Common myeloid progenitor, CD34-positive (primary cell): ENCODE measurements around the gene STRN3.
A peak's percentile ranks its signal among the peaks of the same experiment; 100 is the strongest.
"Not testable (repeated sequence)": the region's sequence is repeated elsewhere in the genome, so short reads cannot be mapped to it uniquely, and the experiment has no call there.

Experiments
- CTCF ChIA-PET: fragments of 350-600 bp; sonication (Branson Sonifier 250); formaldehyde crosslinking; loops from one replicate; lab custom pipeline; 2021; ENCODE audit warnings: antibody characterized with exemption; lab: Charles Lee
- POLR2A ChIA-PET: fragments of 350-600 bp; sonication (Branson Sonifier 250); formaldehyde crosslinking; loops from one replicate; lab custom pipeline; 2021; ENCODE audit warnings: antibody characterized with exemption; lab: Charles Lee
- DNase-seq, 3 donors: peaks; one replicate each; pipeline versions ENCODE4 v3.0.0 to v3.0.0-alpha.2; 2013
- H3K27ac ChIP-seq, 2 experiments: 1 replicate in 1 of 2; 2 replicates in 1 of 2; pipeline ENCODE4 v1.7.0; 2013; ENCODE audit warnings: inconsistent platforms in 2 of 2, low read length in 2 of 2, mild to moderate bottlenecking in 2 of 2, low read depth in 1 of 2, moderate library complexity in 1 of 2; ENCODE audit not compliant: severe bottlenecking in 2 of 2, insufficient read depth in 1 of 2, poor library complexity in 1 of 2
- H3K27me3 ChIP-seq, 5 experiments: replicated peaks in 2 of 5; 1 replicate in 3 of 5; 2 replicates in 2 of 5; pipeline versions ENCODE4 v1.6.1 to v1.7.0; 2013; ENCODE audit warnings: low read length in 4 of 5, mild to moderate bottlenecking in 2 of 5, moderate library complexity in 2 of 5, inconsistent platforms in 1 of 5; ENCODE audit not compliant: insufficient read depth in 5 of 5, control insufficient read depth in 4 of 5
- H3K36me3 ChIP-seq, 4 experiments: 1 replicate in 2 of 4; 2 replicates in 2 of 4; pipeline versions ENCODE4 v1.6.1 to v1.7.0; 2013; ENCODE audit warnings: low read length in 3 of 4, control low read depth in 1 of 4, mild to moderate bottlenecking in 1 of 4; ENCODE audit not compliant: control insufficient read depth in 4 of 4, insufficient read depth in 4 of 4
- H3K4me1 ChIP-seq, 4 experiments: 1 replicate in 3 of 4; 2 replicates in 1 of 4; pipeline versions ENCODE4 v1.6.1 to v1.7.1; 2013; ENCODE audit warnings: low read length in 3 of 4, mild to moderate bottlenecking in 3 of 4, control low read depth in 1 of 4, inconsistent platforms in 1 of 4, moderate library complexity in 1 of 4; ENCODE audit not compliant: control insufficient read depth in 4 of 4, insufficient read depth in 4 of 4; ENCODE audit errors: control extremely low read depth in 1 of 4
- H3K4me3 ChIP-seq, 7 experiments: 1 replicate in 4 of 7; 2 replicates in 3 of 7; pipeline versions ENCODE4 v1.5.1 to v1.7.0; 2013; ENCODE audit warnings: mild to moderate bottlenecking in 7 of 7, low read length in 6 of 7, moderate library complexity in 6 of 7, inconsistent platforms in 2 of 7, low read depth in 2 of 7, control low read depth in 1 of 7; ENCODE audit not compliant: insufficient read depth in 4 of 7, control insufficient read depth in 1 of 7; ENCODE audit errors: extremely low read depth in 1 of 7
- H3K9me3 ChIP-seq, 5 experiments: 1 replicate in 4 of 5; 2 replicates in 1 of 5; pipeline versions ENCODE4 v1.6.1 to v1.7.1; 2013; ENCODE audit warnings: low read length in 4 of 5, mild to moderate bottlenecking in 2 of 5, inconsistent platforms in 1 of 5, low read depth in 1 of 5, moderate library complexity in 1 of 5; ENCODE audit not compliant: control insufficient read depth in 4 of 5, insufficient read depth in 2 of 5; ENCODE audit errors: control extremely low read depth in 1 of 5
- WGBS: methylation state at CpG from one replicate; pipeline ENCODE4 v1.1.5; 2013; ENCODE audit not compliant: insufficient coverage; 5-methylcytosine and 5-hydroxymethylcytosine counted together

The STRN3 gene

DNA sequence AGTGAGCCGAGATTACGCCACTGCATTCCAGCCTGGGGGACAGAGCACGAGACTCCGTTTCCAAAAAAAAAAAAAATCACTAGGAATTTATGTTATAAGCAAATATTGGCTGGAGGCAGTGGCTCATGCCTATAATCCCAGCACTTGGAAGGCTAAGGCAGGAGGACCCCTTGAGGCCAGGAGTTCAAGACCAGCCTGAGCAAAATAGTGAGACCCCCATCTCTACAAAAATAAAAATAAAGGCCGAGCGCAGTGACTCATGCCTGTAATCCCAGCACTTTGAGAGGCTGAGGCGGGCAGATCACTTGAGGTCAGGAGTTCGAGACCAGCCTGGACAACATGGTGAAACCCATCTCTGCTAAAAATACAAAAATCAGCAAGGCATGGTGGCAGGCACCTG is 36.7 kb upstream of the STRN3 start:
- H3K27me3 ChIP-seq, DNase-seq, H3K4me3 ChIP-seq, H3K36me3 ChIP-seq, H3K27ac ChIP-seq, CTCF ChIA-PET, POLR2A ChIA-PET, H3K9me3 ChIP-seq: not testable (repeated sequence)
- WGBS = 93% methylated on average over 6 of the region's 8 CpGs
- H3K4me1 ChIP-seq = peaks cover 0 to 26% (median 8%) of the 10 kb centered on the region in 4 experiments

GRCh38 chr14:31060253-31060875 is 34.2 kb upstream of the STRN3 start:
- CTCF ChIA-PET = interaction anchor here (1.8 to 1.9 kb wide), 2 partner anchors 22 to 30 kb away, joined by 5 read pairs; no protein-coding TSS in a partner anchor
- H3K27ac ChIP-seq = no peak overlapping the region

GRCh38 chr14:31059152-31059924 is 33.2 kb upstream of the STRN3 start:
- no peaks in the 10 kb centered on the region for H3K36me3 ChIP-seq
- H3K4me1 ChIP-seq = peaks cover 0 to 26% (median 8%) of the 10 kb centered on the region in 4 experiments
- ChIA-PET POLR2A (interaction anchor here (1.9 kb wide), 1 partner anchor 33 kb away, joined by 8 read pairs; the partner anchor contains the start of gene STRN3), CTCF (interaction anchor here (1.8 to 1.9 kb wide), 2 partner anchors 21 to 31 kb away, joined by 5 read pairs; no protein-coding TSS in a partner anchor)
- peak; percentile 58 to 90 (median 88) for DNase-seq
- H3K27ac ChIP-seq = no peak overlapping the region
- WGBS = no CpG with 5 or more reads among the region's 1 CpG
- H3K9me3 ChIP-seq = no peaks in the 10 kb centered on the region
- no peak overlapping the region for H3K4me3 ChIP-seq
- H3K27me3 ChIP-seq = no peaks in the 10 kb centered on the region

More at GRCh38 chr14:31060253-31060875, 34.2 kb upstream of the STRN3 start:
- Histone ChIP-seq H3K27me3 (no peaks in the 10 kb centered on the region), H3K4me1 (peaks cover 0 to 26% (median 8%) of the 10 kb centered on the region in 4 experiments), H3K36me3 (peaks cover 0 to 1% (median 0%) of the 10 kb centered on the region in 4 experiments), H3K9me3 (no peaks in the 10 kb centered on the region), H3K4me3 (no peak overlapping the region)
- DNase-seq = no peak
- POLR2A ChIA-PET = interaction anchor here (1.9 kb wide), 1 partner anchor 34 kb away, joined by 8 read pairs; the partner anchor contains the start of gene STRN3
- 100% methylated on average over 5 of the region's 6 CpGs for WGBS

DNA sequence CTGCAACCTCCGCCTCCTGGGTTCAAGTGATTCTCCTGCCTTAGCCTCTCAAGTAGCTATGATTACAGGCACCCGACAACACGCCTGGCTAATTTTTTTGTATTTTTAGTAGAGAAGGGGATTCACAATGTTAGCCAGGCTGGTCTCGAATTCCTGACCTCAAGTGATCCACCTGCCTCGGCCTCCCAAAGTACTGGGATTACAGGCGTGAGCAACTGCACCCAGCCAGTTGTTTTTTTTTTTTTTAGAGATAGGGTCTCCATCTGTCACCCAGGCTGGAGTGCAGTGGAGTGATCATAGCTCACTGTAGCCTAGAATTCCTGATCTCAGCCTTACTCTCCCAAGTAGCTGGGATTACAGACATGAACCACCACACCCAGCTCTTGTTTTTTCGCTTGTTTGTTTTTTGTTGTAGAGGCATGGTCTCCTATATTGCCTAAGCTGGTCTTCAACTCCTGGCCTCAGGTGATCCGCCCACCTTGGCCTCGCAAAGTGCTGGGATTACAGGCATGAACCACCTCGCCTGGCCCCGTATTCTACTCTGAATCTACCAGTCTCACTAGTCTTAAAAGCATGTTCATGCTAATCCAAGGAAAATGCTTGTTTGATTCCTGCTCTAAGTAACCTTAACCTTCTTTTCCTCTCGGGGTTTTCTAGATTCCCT is 31.7 kb upstream of the STRN3 start:
- Histone ChIP-seq H3K4me3 (no peak overlapping the region), H3K9me3 (no peaks in the 10 kb centered on the region), H3K36me3 (no peaks in the 10 kb centered on the region), H3K27ac (peak overlapping the region in 1 of 2 experiments; percentile 22), H3K27me3 (no peaks in the 10 kb centered on the region), H3K4me1 (peaks cover 0 to 26% (median 8%) of the 10 kb centered on the region in 4 experiments)
- DNase-seq = no peak
- CTCF ChIA-PET = interaction anchor here (1.1 kb wide), 1 partner anchor 14 kb away, joined by 3 read pairs; no protein-coding TSS in a partner anchor
- WGBS = 100% methylated on average over 11 of the region's 12 CpGs
- POLR2A ChIA-PET = no interaction called here

DNA sequence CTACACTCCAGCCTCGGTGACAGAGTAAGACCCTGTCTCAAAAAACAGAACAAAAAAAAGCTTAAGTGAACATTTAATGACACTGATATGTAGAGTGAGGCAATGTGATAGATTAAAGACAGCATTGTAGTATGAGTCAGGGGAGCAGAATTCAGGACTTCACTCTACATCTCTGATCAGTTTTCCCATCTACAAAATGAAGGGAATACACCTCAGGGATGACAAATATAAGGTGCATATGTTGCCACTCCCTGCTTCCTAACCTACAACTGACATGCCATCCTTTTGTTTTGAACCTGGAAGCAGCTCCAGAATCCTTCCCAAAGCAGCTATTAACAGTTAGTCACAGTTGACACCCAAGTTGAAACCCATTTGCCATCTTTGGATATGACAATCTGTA is 30.9 kb upstream of the STRN3 start:
- H3K36me3 ChIP-seq = no peaks in the 10 kb centered on the region
- peaks cover 0 to 26% (median 8%) of the 10 kb centered on the region in 4 experiments for H3K4me1 ChIP-seq
- 100% methylated on average over 1 of the region's 1 CpG for WGBS
- H3K9me3 ChIP-seq = no peaks in the 10 kb centered on the region
- H3K4me3 ChIP-seq = no peak overlapping the region
- CTCF ChIA-PET = interaction anchor here (0.6 kb wide), 1 partner anchor 16 kb away, joined by 3 read pairs; no protein-coding TSS in a partner anchor
- H3K27me3 ChIP-seq = no peaks in the 10 kb centered on the region
- POLR2A ChIA-PET = interaction anchor here (0.6 kb wide), 1 partner anchor 19 kb away, joined by 3 read pairs; no protein-coding TSS in a partner anchor
- no peak overlapping the region for H3K27ac ChIP-seq
- no peak for DNase-seq

- H3K4me3 ChIP-seq, H3K27me3 ChIP-seq, DNase-seq, H3K36me3 ChIP-seq, POLR2A ChIA-PET, H3K4me1 ChIP-seq, H3K9me3 ChIP-seq, H3K27ac ChIP-seq: not testable (repeated sequence)
- 90% methylated on average over 5 of the region's 9 CpGs for WGBS
- CTCF ChIA-PET = interaction anchor here (0.6 to 0.9 kb wide), 2 partner anchors 15 to 22 kb away, joined by 3 read pairs; no protein-coding TSS in a partner anchor
Observed at GRCh38 chr14:31052905-31053586, 26.9 kb upstream of the STRN3 start.
